K562 (cell line): Measurements from ENCODE around the gene ACVR2B. TPM values are rescaled to one million over a fixed set of nuclear protein-coding genes. Genes with fewer than 3 reads are reported as not detected.

Experiments
- E2F6 ChIP-seq, 2 experiments: IDR thresholded peaks; 2 replicates each; pipeline ENCODE4 v1.6.1; 2011; ENCODE audit warnings: borderline replicate concordance in 1 of 2, control low read depth in 1 of 2, low read depth in 1 of 2, low read length in 1 of 2, mild to moderate bottlenecking in 1 of 2, mixed read lengths in 1 of 2, moderate library complexity in 1 of 2; ENCODE audit not compliant: insufficient read depth in 1 of 2, insufficient read length in 1 of 2, poor library complexity in 1 of 2, severe bottlenecking in 1 of 2; ENCODE audit errors: extremely low read depth in 1 of 2
- ELF1 ChIP-seq: fragments of 200-800 bp; sonication (Bioruptor generic); IDR thresholded peaks from 2 replicates; pipeline ENCODE4 v1.6.1; 2016; ENCODE audit warnings: missing genetic modification characterization, missing compliant biosample characterization
- EP400 ChIP-seq: fragments of 450-650 bp; IDR thresholded peaks from 2 replicates; pipeline ENCODE4 v1.6.1; 2017; ENCODE audit warnings: antibody characterized with exemption, mild to moderate bottlenecking, moderate library complexity
- HLTF ChIP-seq: fragments of 450-650 bp; IDR thresholded peaks from 2 replicates; pipeline ENCODE4 v1.6.1; 2016
- NCOA6 ChIP-seq: fragments of 450-650 bp; IDR thresholded peaks from 2 replicates; pipeline ENCODE4 v1.6.1; 2017; ENCODE audit warnings: mild to moderate bottlenecking
- PTRF ChIP-seq: fragments of 450-650 bp; IDR thresholded peaks from 2 replicates; pipeline ENCODE4 v1.6.1; 2016; ENCODE audit warnings: mild to moderate bottlenecking, missing genetic modification characterization, missing compliant biosample characterization
- SAP30 ChIP-seq: fragments of 200-600 bp; sonication (generic); IDR thresholded peaks from 2 replicates; pipeline ENCODE4 v1.6.1; 2012; ENCODE audit warnings: borderline replicate concordance, low read depth, mild to moderate bottlenecking, moderate library complexity, low read length, control low read depth, inconsistent platforms; ENCODE audit not compliant: insufficient read depth, poor library complexity, severe bottlenecking
- ZNF592 ChIP-seq: fragments of 450-650 bp; IDR thresholded peaks from 2 replicates; pipeline ENCODE4 v1.6.1; 2017; ENCODE audit warnings: antibody characterized with exemption, mild to moderate bottlenecking
- ZNF639 ChIP-seq, 2 experiments: fragments of 200-800 bp in 1 of 2; sonication (Bioruptor generic) in 1 of 2; sonication (generic) in 1 of 2; formaldehyde crosslinking in 1 of 2; IDR thresholded peaks in 1 of 2; conservative IDR thresholded peaks in 1 of 2; 2 replicates each; pipeline versions ENCODE4 v1.5.0 to v1.6.1; 2016 to 2020; ENCODE audit warnings: missing compliant biosample characterization in 1 of 2, missing genetic modification characterization in 1 of 2, missing genetic modification reagents in 1 of 2
- ZNF778 ChIP-seq: fragments of 450-650 bp; formaldehyde crosslinking; IDR thresholded peaks from 2 replicates; pipeline ENCODE4 v1.4.0; 2020; ENCODE audit warnings: mild to moderate bottlenecking, moderate library complexity
- polyA plus RNA-seq, 8 experiments: library from polyadenylated mRNA; depleted of rRNA in 4 of 8; stranded (reverse) in 5 of 8; unstranded in 3 of 8; fragments of >200 nt; fragmentation: Nextera tagmentation in 2 of 8; fragmentation: Illumina TruSeq in 1 of 8; extraction: Ambion mirVana in 2 of 8; extraction: Trizol in 1 of 8; gene quantifications; 2 replicates each; pipeline versions ENCODE4 v1.2.1 to v1.2.3, GENCODE V29; 2011 to 2014; ENCODE audit warnings: inconsistent platforms in 1 of 8, missing spikeins in 1 of 8
- total RNA-seq, 7 experiments: library from RNA; depleted of rRNA in 6 of 7; stranded (reverse); fragments of >200 nt in 6 of 7; fragmentation: Illumina TruSeq in 2 of 7; extraction: Trizol in 2 of 7; gene quantifications; 2 replicates each; pipeline versions ENCODE4 v1.2.1 to v1.2.3, GENCODE V29; 2011 to 2021; ENCODE audit warnings: low replicate concordance in 1 of 7

Gene ACVR2B
- total and polyA plus RNA-seq, 9 of the 15 experiments (the other 6 are each of a cell fraction or from before 2014, with no cell fraction given): 1.8 to 23.7 (median 7.1) TPM

- TF ChIP-seq ZNF639 (CRISPR knock-in tag; conservative IDR thresholded peaks at IDR 0.05 in 1 of 2, IDR thresholded peaks at IDR 0.05 in 1 of 2) (peak in 1 of 2 experiments; percentile 88; a peak in 2 of 4 replicates), SAP30 (no peak), ZNF778 (no peak), E2F6 (IDR thresholded peaks at IDR 0.05; ENCODE audit: borderline replicate concordance in 1 of 2, extremely low read depth in 1 of 2, insufficient read depth in 1 of 2, insufficient read length in 1 of 2, low read depth in 1 of 2, low read length in 1 of 2, poor library complexity in 1 of 2, severe bottlenecking in 1 of 2) (no peak), ZNF592 (0 out of 2 replicates have a peak, but pooled peaks have one; percentile 13), ELF1 (tag) (peak; percentile 75; the same call in 1 of the 2 replicates), NCOA6 (no peak), HLTF (no peak), EP400 (no peak), PTRF (tag) (no peak)
- TF ChIP-seq, all 486 proteins: peak for 5
These were observed 155 bp downstream of the ACVR2B start (continued) for GRCh38 chr3:38453913-38454177.
